Subcutaneous adipose tissue (tissue), 4 donors: ENCODE data around the gene REV3L. TPM values are rescaled to one million over a fixed set of nuclear protein-coding genes. Genes with fewer than 3 reads are reported as not detected.

Experiments
- total RNA-seq, 4 donors: library from RNA; depleted of rRNA; stranded (reverse); fragments of >200 nt; gene quantifications; one replicate each; pipeline ENCODE4 v1.1.0, GENCODE V29; 2016
- TF ChIP-seq, protein P1 (sequence below): fragments of 450-650 bp; IDR thresholded peaks from one replicate; pipeline ENCODE4 v1.5.1; 2016; ENCODE audit warnings: low read depth, mild to moderate bottlenecking, control low read depth, antibody characterized with exemption, moderate library complexity

REV3L gene
- total RNA-seq, 4 donors from 2014 or later: 94.7 to 140 (median 106) TPM

DNA sequence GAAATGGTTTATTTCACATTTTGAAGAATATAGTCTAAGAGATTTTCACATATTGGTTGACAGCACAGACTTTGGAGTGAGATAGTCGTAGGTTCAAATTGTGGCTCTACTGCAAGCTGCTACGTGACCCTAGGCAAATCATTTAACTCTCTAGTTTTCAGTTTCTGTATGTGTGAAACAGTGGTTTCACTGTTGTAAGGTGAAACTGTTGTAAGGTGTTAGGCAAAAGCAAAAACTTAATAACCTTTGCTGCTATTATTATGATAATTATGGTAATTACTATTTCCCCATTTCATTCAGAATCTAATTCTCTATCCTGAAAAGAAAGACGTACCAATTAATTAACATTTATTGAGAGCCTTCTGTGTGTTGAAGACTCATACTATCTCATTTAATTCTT, 144.2 kb downstream of the REV3L start:
- TF ChIP-seq, protein P1, sequence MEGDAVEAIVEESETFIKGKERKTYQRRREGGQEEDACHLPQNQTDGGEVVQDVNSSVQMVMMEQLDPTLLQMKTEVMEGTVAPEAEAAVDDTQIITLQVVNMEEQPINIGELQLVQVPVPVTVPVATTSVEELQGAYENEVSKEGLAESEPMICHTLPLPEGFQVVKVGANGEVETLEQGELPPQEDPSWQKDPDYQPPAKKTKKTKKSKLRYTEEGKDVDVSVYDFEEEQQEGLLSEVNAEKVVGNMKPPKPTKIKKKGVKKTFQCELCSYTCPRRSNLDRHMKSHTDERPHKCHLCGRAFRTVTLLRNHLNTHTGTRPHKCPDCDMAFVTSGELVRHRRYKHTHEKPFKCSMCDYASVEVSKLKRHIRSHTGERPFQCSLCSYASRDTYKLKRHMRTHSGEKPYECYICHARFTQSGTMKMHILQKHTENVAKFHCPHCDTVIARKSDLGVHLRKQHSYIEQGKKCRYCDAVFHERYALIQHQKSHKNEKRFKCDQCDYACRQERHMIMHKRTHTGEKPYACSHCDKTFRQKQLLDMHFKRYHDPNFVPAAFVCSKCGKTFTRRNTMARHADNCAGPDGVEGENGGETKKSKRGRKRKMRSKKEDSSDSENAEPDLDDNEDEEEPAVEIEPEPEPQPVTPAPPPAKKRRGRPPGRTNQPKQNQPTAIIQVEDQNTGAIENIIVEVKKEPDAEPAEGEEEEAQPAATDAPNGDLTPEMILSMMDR: no peak

DNA sequence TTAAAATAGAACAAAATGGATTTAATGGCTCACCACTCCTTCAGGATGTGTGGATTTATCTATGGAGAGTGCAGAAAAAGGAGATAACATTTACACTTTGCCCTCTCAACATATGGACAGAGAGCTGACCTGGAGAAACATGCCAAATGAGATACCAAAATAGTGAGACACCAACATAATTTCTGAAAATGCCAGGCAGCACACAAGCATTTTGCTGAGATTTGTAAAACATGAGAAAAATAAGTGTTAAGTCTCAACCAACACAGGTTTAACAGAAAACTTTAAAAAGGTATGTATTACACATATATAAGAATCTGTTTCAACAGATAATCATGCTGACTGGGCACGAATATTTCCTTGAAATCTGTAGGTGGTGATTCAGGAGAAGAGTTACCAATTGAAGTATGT, 145.2 kb downstream of the REV3L start:
- TF ChIP-seq, protein P1: no peak

DNA sequence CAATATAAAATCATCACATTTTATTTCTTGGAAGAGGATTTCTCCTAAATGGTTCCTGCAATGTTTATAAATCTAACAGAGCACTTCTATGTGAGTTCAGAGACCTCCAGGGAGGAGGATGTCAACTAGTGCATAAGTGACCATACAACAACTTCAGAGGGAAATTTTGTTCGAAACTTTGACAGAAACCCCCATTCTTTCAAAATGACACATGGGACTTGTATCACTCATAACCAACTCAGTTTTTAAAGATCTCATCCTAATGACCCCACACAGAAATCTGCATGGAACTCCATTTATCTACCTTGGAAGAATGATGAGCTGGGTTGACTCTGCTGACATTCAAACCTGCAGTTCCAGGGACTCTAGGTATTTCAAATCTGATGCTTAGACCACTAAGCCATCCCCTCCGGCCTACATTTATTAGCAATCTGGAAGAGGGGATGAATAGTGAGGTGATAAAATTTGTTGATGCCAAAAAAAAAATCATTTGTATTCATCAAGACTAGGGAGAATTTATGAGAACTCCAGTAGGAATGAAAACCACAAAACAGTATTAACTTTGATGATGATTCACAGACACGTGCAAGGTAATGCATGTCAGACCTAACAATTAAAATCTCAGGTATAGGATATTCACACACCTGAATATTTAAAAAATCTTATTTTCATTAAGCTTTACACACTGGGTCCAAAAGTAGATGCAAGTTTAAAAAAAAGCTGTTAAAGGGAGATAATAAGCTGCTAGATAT, 153.0 kb downstream of the REV3L start:
- TF ChIP-seq, protein P1: no peak

DNA sequence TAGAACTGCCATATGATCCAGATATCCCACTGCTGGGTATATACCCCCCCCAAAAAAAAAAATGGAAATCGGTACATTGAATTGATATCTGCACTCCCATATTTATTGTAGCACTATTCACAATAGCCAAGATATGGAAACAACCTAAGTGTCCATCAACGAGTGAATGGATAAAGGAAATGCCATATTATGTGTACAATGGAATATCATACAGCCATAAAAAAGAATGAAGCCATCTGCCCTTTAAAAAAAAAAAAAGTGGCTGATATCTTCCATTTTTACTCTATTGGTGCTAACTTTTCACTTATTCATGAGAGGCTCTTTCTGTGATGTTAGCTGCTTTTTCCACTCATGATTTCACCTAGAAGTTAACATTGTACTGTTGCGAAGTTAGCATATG, 156.5 kb downstream of the REV3L start:
- TF ChIP-seq, protein P1: no peak

DNA sequence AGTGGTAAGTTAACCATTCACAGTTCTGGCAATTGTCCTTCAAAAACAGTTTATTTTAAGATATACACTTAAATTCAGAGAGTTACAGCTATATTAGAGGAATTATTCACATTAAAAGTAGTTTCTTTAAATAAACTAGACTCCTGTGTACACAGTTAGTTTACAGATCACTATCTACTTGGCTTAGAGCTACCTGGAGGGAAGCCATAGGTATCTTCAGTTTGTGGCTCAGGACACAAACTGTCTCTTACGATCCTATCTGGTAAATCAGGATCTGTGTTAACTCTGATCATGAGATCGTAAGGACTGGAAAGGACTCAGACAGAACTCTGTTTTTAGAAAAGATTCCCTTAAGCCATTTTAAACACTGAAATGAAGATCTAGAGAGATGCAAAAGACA, 160.9 kb downstream of the REV3L start:
- TF ChIP-seq, protein P1: no peak

DNA sequence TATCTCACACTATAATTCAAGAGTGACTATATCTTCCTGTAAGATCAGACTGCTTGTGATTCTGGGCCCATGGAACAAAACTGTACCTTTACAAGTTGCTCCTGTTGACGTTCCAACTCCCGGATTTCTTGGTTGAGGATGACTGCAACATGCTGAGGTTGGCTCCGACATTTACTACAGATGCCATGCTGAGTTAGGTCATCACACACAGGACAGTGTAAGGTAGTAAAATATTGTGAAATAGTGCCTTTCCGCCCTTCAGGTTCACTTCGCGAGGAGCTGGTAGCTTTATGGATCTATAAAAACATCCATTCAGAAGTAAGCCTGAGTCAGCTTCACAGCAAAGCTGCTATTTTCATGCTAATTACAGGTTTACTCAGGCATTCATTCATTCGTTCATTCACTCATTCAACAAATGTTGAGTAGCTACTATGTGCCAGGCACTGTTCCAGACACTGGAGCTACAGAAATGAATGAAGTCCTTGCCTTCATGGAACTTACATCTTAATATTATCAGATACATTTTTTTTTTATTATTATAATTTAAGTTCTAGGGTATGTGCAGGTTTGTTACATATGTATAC, 175.7 kb downstream of the REV3L start:
- TF ChIP-seq, protein P1: no peak

DNA sequence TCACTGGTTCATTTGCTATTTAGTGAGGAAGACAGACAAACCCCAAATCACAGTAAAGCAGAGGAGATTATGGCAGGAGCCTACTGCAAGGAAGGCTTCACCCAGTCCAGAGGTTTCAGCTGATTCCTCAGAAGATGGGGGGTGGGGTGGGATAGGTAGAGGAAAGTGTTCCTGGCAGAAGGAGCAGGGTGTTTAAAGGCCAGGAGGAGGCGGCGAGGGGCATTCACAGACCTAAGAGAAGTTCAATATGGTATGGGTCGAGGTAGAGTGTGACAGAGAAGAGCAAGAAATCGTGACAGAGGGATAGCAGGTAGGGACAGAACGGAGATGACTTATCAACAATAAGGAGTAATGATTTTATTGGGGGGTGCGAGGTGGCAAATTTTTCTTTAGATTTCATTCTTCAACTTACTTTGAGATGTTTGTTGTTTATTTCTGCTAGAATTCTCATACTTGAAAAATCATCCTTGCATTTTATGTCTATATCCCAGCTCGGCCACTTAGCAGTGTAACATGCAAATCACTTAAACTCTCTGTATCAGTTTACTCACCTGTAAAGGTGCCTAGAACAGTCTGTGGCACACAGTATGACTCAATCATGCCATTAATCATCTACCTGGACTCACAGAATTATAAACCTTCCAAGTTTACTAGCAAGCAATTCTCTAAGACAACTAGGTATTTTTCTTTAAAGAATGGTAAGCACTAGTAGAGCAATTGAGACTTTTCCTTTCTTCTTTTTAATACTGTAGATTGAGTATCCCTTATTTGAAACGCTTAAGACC, 176.7 kb downstream of the REV3L start:
- TF ChIP-seq, protein P1: no peak
